Mucosa of descending colon (tissue), 3 donors: ENCODE measurements around the gene KIF5C. TPM values are rescaled to one million over a fixed set of nuclear protein-coding genes. Genes with fewer than 3 reads are reported as not detected.

Source experiments
- ATAC-seq: fragments of 200-7000 bp; cut with Tn5 transposase; one replicate; pipeline ENCODE4 v1.9.1; 2020; ENCODE audit warnings: mild to moderate bottlenecking, moderate library complexity
- DNase-seq, 3 donors: peaks; one replicate each; pipeline ENCODE4 v3.0.0-alpha.2; 2020
- H3K36me3 ChIP-seq: fragments of 200-600 bp; one replicate; pipeline ENCODE4 v1.8.0; 2021; ENCODE audit warnings: low read depth, mild to moderate bottlenecking
- H3K4me1 ChIP-seq: fragments of 200-600 bp; one replicate; pipeline ENCODE4 v1.8.0; 2021; ENCODE audit warnings: low read depth, mild to moderate bottlenecking
- H3K4me3 ChIP-seq: fragments of 200-600 bp; one replicate; pipeline ENCODE4 v1.8.0; 2021; ENCODE audit warnings: mild to moderate bottlenecking
- H3K9me3 ChIP-seq: fragments of 200-600 bp; one replicate; pipeline ENCODE4 v1.8.0; 2021; ENCODE audit warnings: mild to moderate bottlenecking
- intact Hi-C, 2 donors: fragments of 100-400 bp; cut with DNase I in 1 of 2; cut with micrococcal nuclease in 1 of 2; formaldehyde crosslinking; loops; one replicate each; pipeline versions ENCODE4 v1.11.0 to v1.11.1; 2022; cut with DNase I, micrococcal nuclease
- total RNA-seq, 3 donors: library from RNA; stranded (reverse); fragmentation: NEBNext Ultra II Directional in 2 of 3; extraction: Animal tissue kit (Norgen Biotek cat#: 25700) in 2 of 3; gene quantifications; one replicate each; pipeline versions ENCODE4 v1.2.1 to v1.2.4, GENCODE V29; 2021 to 2023
- TF ChIP-seq, protein P1 (sequence below): fragments of 200-600 bp; IDR thresholded peaks from one replicate; pipeline ENCODE4 v1.8.0; 2022; ENCODE audit warnings: antibody characterized with exemption, mild to moderate bottlenecking
- donor health status: DM: no; HTN: no; CAD: no; lungs with moderate emphysema.
- donor health status: DM: no; HTN: no; CAD: no.
- donor health status: DM: no; HTN: yes; CAD: no.

Gene KIF5C
- total RNA-seq, 3 donors from 2014 or later = 1.5 to 11.0 (median 2.5) TPM

DNA sequence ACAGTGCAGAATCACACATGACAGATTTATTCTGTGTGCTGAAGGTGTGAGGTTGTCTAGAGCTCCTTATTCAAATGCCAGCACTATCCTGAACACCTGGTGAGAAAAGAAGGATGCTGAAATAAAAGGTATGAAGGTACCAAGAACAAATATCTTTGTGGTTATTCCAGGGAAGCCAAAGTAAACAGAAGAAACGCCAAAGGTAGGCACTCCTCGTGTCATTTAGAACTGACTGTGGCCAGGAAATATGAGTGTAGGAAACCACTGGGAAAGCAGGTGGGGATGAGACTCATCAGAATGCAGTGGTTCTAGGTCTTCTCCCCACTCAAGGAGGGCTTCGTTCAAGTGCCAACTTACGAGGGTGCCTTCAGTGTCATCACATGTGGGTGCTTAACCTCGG, 80.8 kb downstream of the KIF5C start:
- TF ChIP-seq, protein P1, sequence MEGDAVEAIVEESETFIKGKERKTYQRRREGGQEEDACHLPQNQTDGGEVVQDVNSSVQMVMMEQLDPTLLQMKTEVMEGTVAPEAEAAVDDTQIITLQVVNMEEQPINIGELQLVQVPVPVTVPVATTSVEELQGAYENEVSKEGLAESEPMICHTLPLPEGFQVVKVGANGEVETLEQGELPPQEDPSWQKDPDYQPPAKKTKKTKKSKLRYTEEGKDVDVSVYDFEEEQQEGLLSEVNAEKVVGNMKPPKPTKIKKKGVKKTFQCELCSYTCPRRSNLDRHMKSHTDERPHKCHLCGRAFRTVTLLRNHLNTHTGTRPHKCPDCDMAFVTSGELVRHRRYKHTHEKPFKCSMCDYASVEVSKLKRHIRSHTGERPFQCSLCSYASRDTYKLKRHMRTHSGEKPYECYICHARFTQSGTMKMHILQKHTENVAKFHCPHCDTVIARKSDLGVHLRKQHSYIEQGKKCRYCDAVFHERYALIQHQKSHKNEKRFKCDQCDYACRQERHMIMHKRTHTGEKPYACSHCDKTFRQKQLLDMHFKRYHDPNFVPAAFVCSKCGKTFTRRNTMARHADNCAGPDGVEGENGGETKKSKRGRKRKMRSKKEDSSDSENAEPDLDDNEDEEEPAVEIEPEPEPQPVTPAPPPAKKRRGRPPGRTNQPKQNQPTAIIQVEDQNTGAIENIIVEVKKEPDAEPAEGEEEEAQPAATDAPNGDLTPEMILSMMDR = no peak
- no peaks in the 10 kb centered on the region for H3K4me1 ChIP-seq
- no peak for DNase-seq
- intact Hi-C loops = no loop called here
- ATAC-seq = peak; percentile 16
- H3K9me3 ChIP-seq = no peaks in the 10 kb centered on the region
- no peaks in the 10 kb centered on the region for H3K36me3 ChIP-seq
- no peak overlapping the region for H3K4me3 ChIP-seq

DNA sequence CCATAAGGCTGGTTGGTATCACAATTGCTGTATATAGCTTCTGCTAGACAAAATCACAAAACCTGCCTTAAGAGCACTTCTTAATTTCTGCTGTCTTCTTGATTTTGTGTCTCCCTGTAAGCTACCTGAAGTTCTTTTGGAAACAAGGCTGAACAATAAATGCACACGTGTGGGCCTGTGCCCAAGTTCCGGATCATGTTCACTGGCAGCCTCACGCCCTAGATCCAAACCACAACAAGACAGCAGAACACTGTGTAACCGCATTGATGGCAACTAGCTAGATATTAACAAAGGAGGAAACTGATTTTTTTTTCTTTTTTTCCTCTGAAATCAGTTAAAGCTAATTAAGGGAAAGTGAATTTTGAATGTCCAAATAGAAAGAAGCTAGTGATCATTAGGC, 82.0 kb downstream of the KIF5C start:
- Histone ChIP-seq H3K4me1 (no peaks in the 10 kb centered on the region), H3K4me3 (no peak overlapping the region), H3K36me3 (no peaks in the 10 kb centered on the region), H3K9me3 (no peaks in the 10 kb centered on the region)
- ATAC-seq = no peak
- TF ChIP-seq, protein P1 = no peak
- DNase-seq = no peak
- intact Hi-C loops = no loop called here

DNA sequence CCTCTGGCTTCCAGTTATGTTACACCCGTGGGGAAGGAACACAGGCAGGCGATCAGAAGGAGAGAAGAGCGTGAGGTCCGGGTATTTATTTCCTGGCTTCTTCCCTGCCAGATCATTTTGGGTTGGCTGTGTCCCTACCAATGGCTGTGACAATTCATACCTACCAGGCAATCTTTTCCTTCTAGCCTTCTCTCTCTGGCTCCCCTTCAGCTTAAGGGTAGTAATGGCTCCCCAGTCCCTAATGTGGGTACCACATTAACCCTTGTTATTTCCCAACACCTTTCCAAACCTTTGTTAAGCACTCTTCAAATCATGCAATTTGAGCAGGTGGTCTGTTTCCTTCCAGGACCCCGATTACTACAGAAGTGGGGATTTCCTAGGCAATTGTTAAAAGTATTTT, 84.7 kb downstream of the KIF5C start:
- no peak for DNase-seq
- Histone ChIP-seq H3K9me3 (no peaks in the 10 kb centered on the region), H3K4me1 (no peaks in the 10 kb centered on the region), H3K4me3 (no peak overlapping the region), H3K36me3 (no peaks in the 10 kb centered on the region)
- ATAC-seq = no peak
- TF ChIP-seq, protein P1 = no peak
- intact Hi-C loops = no loop called here

DNA sequence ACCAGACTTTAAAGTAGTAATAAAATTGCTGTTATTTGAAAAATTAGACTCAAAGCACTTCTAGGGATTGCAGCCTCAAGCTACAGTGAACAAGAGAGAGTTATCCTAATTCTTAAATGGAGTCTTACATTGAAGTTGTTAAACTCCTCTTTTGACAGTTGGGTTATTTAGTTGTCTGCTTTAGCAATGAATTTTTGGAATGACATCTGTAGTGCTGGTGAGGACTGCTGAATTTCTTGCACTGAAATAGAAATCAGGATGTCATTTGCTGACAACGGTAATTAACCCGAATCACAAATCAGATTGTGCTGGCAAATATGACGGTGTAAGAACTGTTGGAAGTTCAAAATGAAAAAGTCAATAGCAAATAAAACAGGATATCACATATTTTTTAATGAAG, 85.5 kb downstream of the KIF5C start:
- Histone ChIP-seq H3K9me3 (no peaks in the 10 kb centered on the region), H3K36me3 (no peaks in the 10 kb centered on the region), H3K4me1 (no peaks in the 10 kb centered on the region), H3K4me3 (no peak overlapping the region)
- TF ChIP-seq, protein P1 = no peak
- intact Hi-C loops = no loop called here
- no peak for DNase-seq
- ATAC-seq = no peak

DNA sequence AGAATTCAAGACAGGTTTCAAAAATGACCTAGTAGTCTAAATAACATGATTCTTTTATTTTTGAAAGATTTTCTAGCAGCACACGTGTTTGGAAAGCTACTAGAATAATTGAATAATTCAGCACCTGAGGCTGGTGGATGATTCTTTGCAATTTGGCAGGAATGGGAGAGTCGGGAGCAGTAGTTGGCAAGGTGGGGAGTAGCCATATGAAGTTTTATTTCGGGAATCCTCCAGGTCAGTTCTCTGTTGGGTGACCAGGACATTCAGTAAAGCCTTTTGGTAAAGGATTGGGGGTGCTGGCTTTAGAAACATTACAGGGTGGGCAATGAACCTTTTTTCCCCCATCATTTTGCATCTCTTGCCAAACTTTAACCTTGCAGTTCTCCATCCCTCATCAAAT, 88.4 kb downstream of the KIF5C start:
- TF ChIP-seq, protein P1 = no peak
- ATAC-seq (no peak), DNase-seq (no peak)
- intact Hi-C loops = no loop called here
- H3K36me3 ChIP-seq = no peaks in the 10 kb centered on the region
- no peaks in the 10 kb centered on the region for H3K9me3 ChIP-seq
- no peaks in the 10 kb centered on the region for H3K4me1 ChIP-seq
- H3K4me3 ChIP-seq = no peak overlapping the region
